Measurements from ENCODE around the gene APP.

APP gene

GRCh38 chr21:26170471-26171257 is at the start of gene APP:
APP (minus strand) TSS chr21:26170770; CDS start chr21:26170620, 150 bp downstream.
- DNase-seq (ENCODE audit: low read depth), result peak; percentile 72

- no peak for DNase-seq (ENCODE audit: low read depth)
These were observed 41.6 kb upstream of the APP start for GRCh38 chr21:26212220-26212619.

- DNase-seq (ENCODE audit: low read depth), result no peak
These were observed 40.0 kb upstream of the APP start for GRCh38 chr21:26210614-26211013.

GRCh38 chr21:26207021-26207420 is 36.5 kb upstream of the APP start:
- DNase-seq (ENCODE audit: low read depth), result no peak

- no peak for DNase-seq (ENCODE audit: low read depth)
These were observed 28.9 kb upstream of the APP start for GRCh38 chr21:26199456-26199855.

- DNase-seq (ENCODE audit: low read depth), result no peak
These were observed 25.1 kb upstream of the APP start for GRCh38 chr21:26195708-26196107.

- DNase-seq (ENCODE audit: low read depth), result no peak
These were observed 24.3 kb upstream of the APP start for GRCh38 chr21:26194811-26195251.

- no peak for DNase-seq (ENCODE audit: low read depth)
These were observed 23.8 kb upstream of the APP start for GRCh38 chr21:26194326-26194725.

- DNase-seq (ENCODE audit: low read depth), result no peak
These were observed 21.0 kb upstream of the APP start for GRCh38 chr21:26191609-26192008.

GRCh38 chr21:26188422-26188821 is 17.9 kb upstream of the APP start:
- DNase-seq (ENCODE audit: low read depth), result no peak

- DNase-seq (ENCODE audit: low read depth), result no peak
These were observed 14.9 kb upstream of the APP start for GRCh38 chr21:26185446-26185845.

- no peak for DNase-seq (ENCODE audit: low read depth)
These were observed 14.5 kb upstream of the APP start for GRCh38 chr21:26185021-26185420.

GRCh38 chr21:26179501-26179900 is 8.9 kb upstream of the APP start:
- DNase-seq (ENCODE audit: low read depth), result no peak

GRCh38 chr21:26177746-26178426 is 7.3 kb upstream of the APP start:
- DNase-seq (ENCODE audit: low read depth), result no peak

- no peak for DNase-seq (ENCODE audit: low read depth)
These were observed 6.6 kb upstream of the APP start for GRCh38 chr21:26177187-26177586.

- DNase-seq (ENCODE audit: low read depth), result no peak
These were observed 909 bp upstream of the APP start for GRCh38 chr21:26171258-26172100.

- peak; percentile 2 for DNase-seq (ENCODE audit: low read depth)
These were observed 729 bp downstream of the APP start for GRCh38 chr21:26169611-26170470.

GRCh38 chr21:26169061-26169610 is 1.4 kb downstream of the APP start:
- peak; percentile 7 for DNase-seq (ENCODE audit: low read depth)

- no peak for DNase-seq (ENCODE audit: low read depth)
These were observed 2.2 kb downstream of the APP start for GRCh38 chr21:26168371-26168770.

GRCh38 chr21:26167593-26167992 is 3.0 kb downstream of the APP start:
- DNase-seq (ENCODE audit: low read depth), result no peak

GRCh38 chr21:26165331-26165730 is 5.2 kb downstream of the APP start:
- no peak for DNase-seq (ENCODE audit: low read depth)

Measured in stimulated activated CD8-positive, alpha-beta memory T cell treated with anti-CD3 and anti-CD28 coated beads, Interleukin-12 subunit alpha, Interleukin-12 subunit beta, amount 100 ng/mL, for 1 hour (primary cell).